ENCODE data around the gene ZRSR2.
"Not testable (repeated sequence)": the region's sequence is repeated elsewhere in the genome, so short reads cannot be mapped to it uniquely, and the experiment has no call there.

ZRSR2 gene

GRCh38 chrX:15797707-15798106 is 7.4 kb downstream of the ZRSR2 start:
- DNase-seq (ENCODE audit: low read depth, low spot score), result no peak

GRCh38 chrX:15804563-15804962 is 14.3 kb downstream of the ZRSR2 start:
- no peak for DNase-seq (ENCODE audit: low read depth, low spot score)

GRCh38 chrX:15808254-15808653 is 18.0 kb downstream of the ZRSR2 start:
- no peak for DNase-seq (ENCODE audit: low read depth, low spot score)

GRCh38 chrX:15812192-15812938 is 22.1 kb downstream of the ZRSR2 start:
- DNase-seq (ENCODE audit: low read depth, low spot score), result no peak

GRCh38 chrX:15813416-15813815 is 23.1 kb downstream of the ZRSR2 start:
- DNase-seq (ENCODE audit: low read depth, low spot score), result no peak

GRCh38 chrX:15814771-15815365 is 24.6 kb downstream of the ZRSR2 start:
- DNase-seq (ENCODE audit: low read depth, low spot score), result no peak

- DNase-seq (ENCODE audit: low read depth, low spot score), result peak; percentile 55
Measured at GRCh38 chrX:15815779-15816437, 25.6 kb downstream of the ZRSR2 start.

- peak; percentile 10 for DNase-seq (ENCODE audit: low read depth, low spot score)
Measured at GRCh38 chrX:15816438-15816809, 26.1 kb downstream of the ZRSR2 start.

GRCh38 chrX:15816886-15817285 is 26.6 kb downstream of the ZRSR2 start:
- peak; percentile 31 for DNase-seq (ENCODE audit: low read depth, low spot score)

GRCh38 chrX:15820106-15821073 is 30.1 kb downstream of the ZRSR2 start:
- no peak for DNase-seq (ENCODE audit: low read depth, low spot score)

GRCh38 chrX:15822922-15823321 is 32.6 kb downstream of the ZRSR2 start:
- DNase-seq (ENCODE audit: low read depth, low spot score), result no peak

- DNase-seq (ENCODE audit: low read depth, low spot score), result no peak
Measured at GRCh38 chrX:15825936-15826335, 35.7 kb downstream of the ZRSR2 start.

- no peak for DNase-seq (ENCODE audit: low read depth, low spot score)
Measured at GRCh38 chrX:15829217-15829616, 38.9 kb downstream of the ZRSR2 start.

GRCh38 chrX:15831347-15831746 is 41.1 kb downstream of the ZRSR2 start:
- not testable (repeated sequence) for DNase-seq (ENCODE audit: low read depth, low spot score)

GRCh38 chrX:15834053-15834452 is 43.8 kb downstream of the ZRSR2 start:
- DNase-seq (ENCODE audit: low read depth, low spot score), result no peak

GRCh38 chrX:15834827-15835595 is 44.7 kb downstream of the ZRSR2 start:
- DNase-seq (ENCODE audit: low read depth, low spot score), result no peak

GRCh38 chrX:15838017-15838416 is 47.7 kb downstream of the ZRSR2 start:
- peak; percentile 47 for DNase-seq (ENCODE audit: low read depth, low spot score)

GRCh38 chrX:15841853-15842516 is 51.7 kb downstream of the ZRSR2 start:
- no peak for DNase-seq (ENCODE audit: low read depth, low spot score)

- DNase-seq (ENCODE audit: low read depth, low spot score), result no peak
Measured at GRCh38 chrX:15843960-15844359, 53.7 kb downstream of the ZRSR2 start.

GRCh38 chrX:15848576-15848975 is 58.3 kb downstream of the ZRSR2 start:
- no peak for DNase-seq (ENCODE audit: low read depth, low spot score)
